Right ventricle myocardium superior (tissue), 1 donor: ENCODE results near the gene TBPL1. TPM values are rescaled to one million over a fixed set of nuclear protein-coding genes. Genes with fewer than 3 reads are reported as not detected.

Source experiments
- ATAC-seq: fragments of 200-7000 bp; cut with Tn5 transposase; one replicate; pipeline ENCODE4 v1.9.1; 2020; ENCODE audit warnings: mild to moderate bottlenecking; ENCODE audit not compliant: poor library complexity
- DNase-seq: peaks from one replicate; pipeline ENCODE4 v3.0.0-alpha.2; 2020
- intact Hi-C: fragments of 100-400 bp; cut with DNase I; formaldehyde crosslinking; loops from one replicate; pipeline ENCODE4 v1.11.2; 2022
- total RNA-seq: library from RNA; stranded (reverse); fragmentation: NEBNext Ultra II Directional; extraction: Animal tissue kit (Norgen Biotek cat#: 25700); gene quantifications from one replicate; pipeline ENCODE4 v1.2.1, GENCODE V29; 2021
- donor health status: DM: no; HTN: yes; CAD: no; lungs with severe emphysema.

Gene TBPL1
- total RNA-seq, 1 donor from 2014 or later = 13.4 TPM

DNA sequence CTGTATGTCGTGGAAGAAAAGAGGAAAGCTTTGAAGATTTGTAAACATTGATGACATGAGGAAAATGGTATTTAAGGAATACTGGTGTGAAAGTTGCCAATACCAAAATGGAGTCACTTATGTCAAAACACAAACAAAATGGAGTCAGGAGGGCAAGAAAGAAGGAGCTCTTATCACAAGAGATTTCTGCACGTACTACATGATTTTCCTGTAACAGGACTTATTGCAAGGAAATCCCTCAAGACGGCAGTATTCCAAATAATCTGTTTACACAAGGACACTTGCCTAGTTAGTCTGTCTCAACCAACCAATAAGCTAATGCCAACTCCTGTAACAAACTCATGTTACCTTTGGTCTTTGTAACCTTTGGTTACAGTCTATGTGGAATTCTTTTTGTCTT is 69.6 kb downstream of the TBPL1 start:
- ATAC-seq (no peak), DNase-seq (no peak)
- intact Hi-C loops = no loop called here

DNA sequence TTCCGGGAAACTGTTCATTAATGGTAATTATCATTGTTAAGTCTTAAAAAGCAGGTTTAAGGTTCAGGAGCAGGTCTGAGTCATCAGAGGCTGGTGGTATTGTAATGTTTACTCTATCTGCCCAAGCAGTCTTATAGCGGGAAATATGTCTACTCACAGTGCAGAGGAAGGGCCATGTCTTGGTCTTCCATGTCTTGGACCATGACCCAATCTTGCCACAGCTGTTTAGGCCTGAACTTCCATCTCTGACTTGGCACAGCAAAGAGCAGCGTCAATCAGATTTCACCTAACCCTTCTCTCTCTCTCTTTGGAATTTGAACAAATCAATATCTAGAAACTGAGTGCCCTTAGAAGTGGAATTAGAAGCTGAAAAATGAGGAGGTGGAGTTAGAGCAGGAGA is 73.6 kb downstream of the TBPL1 start:
- no peak for DNase-seq
- intact Hi-C loops = no loop called here
- no peak for ATAC-seq

DNA sequence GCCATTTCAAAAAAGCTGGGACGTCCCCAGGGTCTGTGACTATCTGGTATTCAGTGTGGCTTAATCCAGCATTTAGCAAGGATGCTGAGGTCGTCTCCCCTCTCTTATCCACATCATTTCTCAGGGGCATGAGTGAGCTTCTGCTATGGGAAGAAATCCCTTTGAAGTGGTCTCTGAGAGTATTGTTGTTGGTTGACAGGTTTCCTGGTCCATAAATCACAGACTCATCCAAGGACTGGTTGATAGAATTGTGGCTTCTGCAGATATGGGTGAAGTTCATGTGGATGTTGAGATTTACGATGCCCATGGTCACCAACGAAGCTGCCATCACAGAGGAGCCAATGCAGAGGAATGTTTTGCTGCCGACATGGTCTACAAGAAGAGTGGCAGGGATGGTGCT is 75.4 kb downstream of the TBPL1 start:
- intact Hi-C loops = no loop called here
- DNase-seq (no peak), ATAC-seq (no peak)

DNA sequence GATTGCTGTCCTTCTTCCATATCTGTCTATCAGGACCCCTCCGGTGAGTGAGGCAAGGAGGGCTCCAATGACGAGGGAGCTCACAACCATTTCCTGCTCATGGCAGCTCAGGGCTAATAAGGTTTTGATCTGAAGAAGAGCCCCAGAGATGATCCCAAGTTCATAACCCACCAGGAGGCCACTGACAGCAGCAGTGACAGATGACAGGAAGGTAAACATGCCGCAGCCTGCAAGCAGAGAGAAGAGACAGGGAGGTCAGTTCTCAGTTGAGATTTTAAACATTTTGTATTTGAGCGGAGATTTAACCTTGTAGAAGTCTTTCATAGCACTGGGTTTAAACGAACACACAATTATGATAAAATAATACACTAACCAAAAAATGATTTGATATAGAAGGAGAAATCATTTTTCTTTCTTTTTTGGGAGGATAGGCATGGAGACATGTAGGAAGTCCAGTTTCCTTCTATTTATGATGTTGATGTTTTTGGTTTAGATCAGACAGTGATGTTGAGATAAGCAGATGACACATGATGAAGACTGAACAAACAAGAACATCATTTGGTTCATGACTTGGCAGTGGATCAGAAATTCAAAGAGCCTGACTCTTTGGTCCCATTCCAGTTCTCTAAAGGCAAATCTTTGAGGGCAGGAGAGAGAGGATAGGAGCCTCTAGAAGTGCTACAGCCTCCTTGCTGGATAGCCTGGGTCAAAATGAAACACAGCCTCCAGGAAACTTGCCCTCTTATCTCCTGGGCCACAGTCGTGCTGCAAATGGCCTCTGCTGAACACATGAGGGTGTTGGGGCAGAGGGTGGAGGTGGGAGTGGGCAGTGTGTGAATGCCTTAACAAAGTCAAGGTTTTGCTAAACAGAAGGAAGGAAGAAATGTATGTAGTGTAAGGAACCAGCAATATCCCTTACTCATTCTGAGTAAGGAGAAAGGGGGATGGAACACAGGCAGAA is 76.8 kb downstream of the TBPL1 start:
- no peak for DNase-seq
- peak; percentile 36 for ATAC-seq
- intact Hi-C loops = no loop called here

DNA sequence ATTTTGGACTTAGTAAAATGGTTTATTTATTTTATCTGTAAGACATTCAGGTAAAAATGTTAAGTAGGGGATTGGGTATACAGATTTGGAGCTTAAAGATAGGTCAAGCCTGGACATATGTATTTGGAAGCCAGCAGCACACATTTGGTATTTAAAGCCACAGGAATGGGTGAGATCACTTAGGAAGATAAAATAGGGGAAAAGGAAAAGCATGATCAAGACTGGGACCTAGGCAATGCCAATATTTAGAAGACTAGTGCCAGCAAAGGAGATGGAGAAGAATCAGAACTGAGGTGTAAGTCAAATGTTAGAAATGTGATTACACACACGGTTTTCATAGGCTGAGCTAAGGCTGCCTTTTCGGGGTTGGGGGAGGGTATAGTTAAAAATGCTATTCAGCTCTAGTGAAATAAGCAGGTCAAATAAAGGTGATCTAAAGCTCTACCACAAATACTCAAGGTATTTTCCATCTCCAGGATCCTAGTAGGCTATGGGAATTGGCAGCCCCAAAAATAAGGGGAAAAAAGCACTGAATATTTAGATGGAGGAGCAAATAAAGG is 78.8 kb downstream of the TBPL1 start:
- no peak for DNase-seq
- no peak for ATAC-seq
- intact Hi-C loops = no loop called here

DNA sequence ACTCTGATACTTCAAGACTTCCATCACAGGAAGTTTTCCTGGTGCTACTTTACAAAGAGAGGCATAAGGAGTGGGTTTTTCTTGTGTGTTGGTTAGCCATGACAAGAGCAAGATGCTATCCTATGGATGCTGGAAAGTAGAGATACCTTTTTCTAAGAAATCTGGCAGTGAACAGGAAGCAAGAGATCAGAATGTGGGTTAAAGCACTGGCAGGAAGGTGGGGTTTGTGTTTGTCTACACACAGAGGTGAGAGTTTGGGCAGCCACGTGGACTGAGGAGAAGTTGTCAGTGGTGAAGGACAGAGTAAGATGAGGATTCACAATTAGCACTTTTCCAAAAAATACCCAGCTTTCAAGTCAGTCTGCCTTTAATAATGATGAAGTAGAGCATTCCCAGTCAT is 81.5 kb downstream of the TBPL1 start:
- DNase-seq (no peak), ATAC-seq (no peak)
- intact Hi-C loops = no loop called here

DNA sequence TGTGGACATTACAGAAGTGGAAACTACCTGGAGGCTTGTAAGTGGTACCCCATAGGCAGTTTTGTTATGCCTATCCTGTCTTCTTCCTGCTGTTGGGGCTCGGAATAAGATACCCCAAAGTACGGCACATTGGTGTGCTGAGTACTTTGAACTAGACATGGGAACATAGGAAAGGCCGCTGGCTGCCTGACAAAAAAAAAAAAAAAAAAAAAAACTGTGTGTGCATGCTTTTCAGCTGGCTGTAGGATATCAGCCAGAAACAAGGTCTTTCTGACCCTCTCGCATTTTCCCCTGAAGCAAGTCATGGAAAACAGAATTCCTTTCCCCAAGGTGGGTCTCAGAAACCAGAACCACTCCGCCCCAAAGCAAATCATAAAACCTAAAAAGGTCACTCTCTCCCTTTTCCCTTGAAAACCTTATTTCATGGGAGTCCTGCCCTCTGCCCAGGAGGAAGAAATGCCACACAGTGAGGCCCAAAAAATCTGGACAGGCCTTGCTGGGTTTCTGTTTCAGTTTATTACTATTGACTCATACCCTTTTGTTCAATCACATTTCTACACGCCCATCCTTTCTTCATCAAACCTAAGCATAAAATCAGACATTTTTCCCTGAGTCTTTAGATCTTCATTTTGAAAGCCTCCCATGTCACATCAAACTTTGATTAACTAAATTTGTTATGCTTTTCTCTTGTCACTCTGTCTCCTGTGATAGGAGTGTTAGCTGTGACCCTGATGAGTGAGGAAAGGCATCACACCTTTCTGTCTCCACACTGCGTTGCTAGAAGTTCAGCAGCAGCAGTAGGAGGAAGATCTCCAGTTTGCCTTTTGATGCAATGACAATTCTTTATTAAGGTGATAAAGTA is 82.2 kb downstream of the TBPL1 start:
- ATAC-seq (peak; percentile 46), DNase-seq (no peak)
- intact Hi-C loops = no loop called here

DNA sequence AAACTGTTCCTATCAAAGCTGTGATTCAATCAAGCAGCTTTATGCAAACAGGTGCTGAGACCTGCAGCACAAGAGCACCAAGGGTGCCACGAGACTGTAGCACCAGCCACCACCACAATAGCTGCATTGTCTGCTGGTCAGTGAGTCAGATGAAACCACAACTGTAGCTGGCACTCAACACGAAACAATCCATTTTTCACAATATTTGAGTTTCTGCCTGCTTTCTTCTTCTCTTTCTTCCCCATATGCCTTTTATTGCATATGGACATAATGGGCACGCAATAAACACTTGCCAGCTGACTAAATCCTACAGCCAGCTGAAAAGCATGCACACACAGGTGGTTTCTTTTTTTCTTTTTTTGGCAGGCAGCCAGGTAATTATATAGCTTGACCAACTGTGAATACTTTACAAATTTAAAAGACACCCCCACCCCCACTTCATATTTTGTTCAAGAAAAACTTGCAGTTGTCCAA is 82.8 kb downstream of the TBPL1 start:
- intact Hi-C loops = no loop called here
- DNase-seq (no peak), ATAC-seq (no peak)

DNA sequence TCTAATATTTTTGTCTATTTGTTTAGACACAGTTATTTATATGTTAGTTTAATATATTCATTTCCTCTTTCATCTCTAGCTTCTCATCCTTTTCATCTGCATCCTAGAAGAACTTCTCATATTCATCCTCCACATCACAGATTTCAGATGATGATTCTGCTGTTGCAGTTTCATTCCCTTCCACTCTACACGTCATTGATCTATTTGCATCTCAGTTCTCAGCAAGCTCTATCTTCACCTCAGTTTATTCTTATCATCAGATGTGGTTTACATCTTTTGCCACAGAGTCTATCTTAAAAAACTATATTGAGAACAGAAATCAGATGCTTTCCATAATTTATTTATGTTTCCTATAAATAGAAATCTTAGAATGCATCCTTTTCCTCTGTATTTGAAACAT is 86.1 kb downstream of the TBPL1 start:
- DNase-seq (no peak), ATAC-seq (no peak)
- intact Hi-C loops = no loop called here

Other genes with a start within 250 kb of the TBPL1 start
- 4.1 TPM for gene TCF21, start 64.1 kb upstream of the TBPL1 start, total RNA-seq
- gene SLC2A12, start 99.4 kb downstream of the TBPL1 start, total RNA-seq = 14.4 TPM